Uterine smooth muscle cell (primary cell): ENCODE data around the gene ITGA11. TPM values are rescaled to one million over a fixed set of nuclear protein-coding genes. Genes with fewer than 3 reads are reported as not detected.

Experiments used
- total RNA-seq: library from RNA; depleted of rRNA; stranded (reverse); fragments of >200 nt; gene quantifications from 2 replicates; pipeline ENCODE4 v1.2.3, GENCODE V29; 2014

ITGA11 gene
- total RNA-seq: 2.8 and 13.0 TPM in 2 replicates

GRCh38 chr15:68431792-68432401 lies at the start of gene ITGA11:
ITGA11 (minus strand) TSS chr15:68432163; CDS start chr15:68432066, 97 bp downstream.

GRCh38 chr15:68277603-68278344 lies 154.2 kb downstream of the ITGA11 start, which contains the start of gene FEM1B:
FEM1B (plus strand) TSS chr15:68277745; CDS start chr15:68278418, 673 bp downstream.

Other genes starting within 250 kb of the ITGA11 start
- 1.1 and 1.3 TPM in 2 replicates for gene CALML4, start 226.8 kb downstream of the ITGA11 start, total RNA-seq
- 11.2 and 21.8 TPM in 2 replicates for gene CLN6, start 202.4 kb downstream of the ITGA11 start, total RNA-seq
- gene FEM1B, start 154.4 kb downstream of the ITGA11 start, total RNA-seq: 57.2 and 77.5 TPM in 2 replicates
- gene CORO2B, start 146.8 kb upstream of the ITGA11 start, total RNA-seq: 26.7 and 50.8 TPM in 2 replicates